Esophagus squamous epithelium (tissue), 5 donors: ENCODE data around the gene PLA2G2C. TPM values are rescaled to one million over a fixed set of nuclear protein-coding genes. Genes with fewer than 3 reads are reported as not detected.

Experiments
- DNase-seq: peaks from one replicate; lab custom pipeline; 2025; lab: John Stamatoyannopoulos, UW
- H3K27ac ChIP-seq, 4 donors: fragments of 200-600 bp; sonication (generic); one replicate each; pipeline ENCODE4 v1.5.1; 2016 to 2019; ENCODE audit warnings: mild to moderate bottlenecking in 1 of 4
- H3K27me3 ChIP-seq, 4 donors: fragments of 200-600 bp; sonication (generic); 1 replicate in 3 of 4; 2 replicates in 1 of 4; pipeline versions ENCODE4 v1.5.1 to v1.6.0; 2017 to 2021; ENCODE audit warnings: antibody characterized with exemption in 1 of 4
- H3K36me3 ChIP-seq, 3 donors: fragments of 200-600 bp; sonication (generic); one replicate each; pipeline ENCODE4 v1.5.1; 2016 to 2019
- H3K4me1 ChIP-seq, 3 donors: fragments of 200-600 bp; sonication (generic); one replicate each; pipeline ENCODE4 v1.5.1; 2017 to 2019
- H3K4me3 ChIP-seq, 4 donors: fragments of 200-600 bp; sonication (generic); 1 replicate in 3 of 4; 2 replicates in 1 of 4; pipeline ENCODE4 v1.5.1; 2016 to 2019; ENCODE audit warnings: mild to moderate bottlenecking in 2 of 4, moderate library complexity in 1 of 4
- H3K9me3 ChIP-seq, 3 donors: fragments of 200-600 bp; sonication (generic); one replicate each; pipeline ENCODE4 v1.5.1; 2016 to 2019
- CTCF ChIP-seq, 6 experiments: fragments of 450-650 bp in 4 of 6; fragments of 200-600 bp in 2 of 6; sonication (generic) in 2 of 6; IDR thresholded peaks; one replicate each; pipeline ENCODE4 v1.5.1; 2016 to 2019; ENCODE audit warnings: antibody characterized with exemption in 6 of 6, mild to moderate bottlenecking in 4 of 6, moderate library complexity in 4 of 6
- POLR2A ChIP-seq, 4 donors: fragments of 450-650 bp; IDR thresholded peaks; one replicate each; pipeline ENCODE4 v1.6.1; 2017; ENCODE audit warnings: antibody characterized with exemption in 4 of 4, mild to moderate bottlenecking in 4 of 4, moderate library complexity in 3 of 4
- WGBS, 2 donors: methylation state at CpG; one replicate each; pipeline ENCODE4 v1.1.5; 2018; 5-methylcytosine and 5-hydroxymethylcytosine counted together
- intact Hi-C: fragments of 100-400 bp; cut with DNase I; formaldehyde crosslinking; loops from one replicate; pipeline ENCODE4 v1.15.0; 2022
- total RNA-seq, 4 donors: library from RNA; depleted of rRNA; stranded (reverse); fragments of >200 nt; gene quantifications; one replicate each; pipeline ENCODE4 v1.1.0, GENCODE V29; 2016
- donor health status: DM: yes; HTN: yes; CAD: no.

PLA2G2C gene
- total RNA-seq, 4 donors from 2014 or later = 0.04 to 0.19 TPM; not detected in 2

GRCh38 chr1:20198296-20198695 lies 12.0 kb upstream of the PLA2G2C start:
- peaks cover 5 to 21% (median 7%) of the 10 kb centered on the region in 3 donors for H3K4me1 ChIP-seq
- no peak for TF ChIP-seq POLR2A (IDR thresholded peaks at IDR 0.05)
- TF ChIP-seq CTCF (IDR thresholded peaks at IDR 0.05) = no peak

GRCh38 chr1:20197329-20197791 lies 11.0 kb upstream of the PLA2G2C start:
- H3K27me3 ChIP-seq = peaks cover 0 to 41% (median 0%) of the 10 kb centered on the region in 4 donors
- H3K36me3 ChIP-seq = no peaks in the 10 kb centered on the region
- no peak for DNase-seq
- no peaks in the 10 kb centered on the region for H3K9me3 ChIP-seq
- intact Hi-C loops = loop anchor here (5.0 kb wide), 1 partner anchor 280 kb away; no protein-coding TSS in a partner anchor
- peaks cover 5 to 29% (median 7%) of the 10 kb centered on the region in 3 donors for H3K4me1 ChIP-seq
- 53 to 61% methylated on average over 6 of the region's 6 CpGs for WGBS, 2 donors
- no peak overlapping the region for H3K4me3 ChIP-seq
- TF ChIP-seq POLR2A (IDR thresholded peaks at IDR 0.05) (no peak), CTCF (IDR thresholded peaks at IDR 0.05) (no peak)
- H3K27ac ChIP-seq = no peak overlapping the region

More at GRCh38 chr1:20198296-20198695, 12.0 kb upstream of the PLA2G2C start:
- H3K4me3 ChIP-seq = no peak overlapping the region
- H3K27ac ChIP-seq = no peak overlapping the region
- H3K36me3 ChIP-seq = no peaks in the 10 kb centered on the region
- no peaks in the 10 kb centered on the region for H3K9me3 ChIP-seq
- 75 to 79% methylated on average over 1 of the region's 1 CpG for WGBS, 2 donors
- intact Hi-C loops = loop anchor here (5.0 kb wide), 1 partner anchor 281 kb away; no protein-coding TSS in a partner anchor
- DNase-seq = no peak
- peaks cover 0 to 31% (median 0%) of the 10 kb centered on the region in 4 donors for H3K27me3 ChIP-seq

- intact Hi-C loops = loop anchor here (5.0 kb wide), 1 partner anchor 278 kb away; no protein-coding TSS in a partner anchor
- Histone ChIP-seq H3K36me3 (no peaks in the 10 kb centered on the region), H3K4me1 (peaks cover 5 to 35% (median 7%) of the 10 kb centered on the region in 3 donors), H3K4me3 (no peak overlapping the region), H3K27me3 (peaks cover 0 to 56% (median 0%) of the 10 kb centered on the region in 4 donors), H3K27ac (no peak overlapping the region), H3K9me3 (no peaks in the 10 kb centered on the region)
- DNase-seq = no peak
- 50 to 63% methylated on average over 4 of the region's 4 CpGs for WGBS, 2 donors
- TF ChIP-seq CTCF (IDR thresholded peaks at IDR 0.05) (no peak), POLR2A (IDR thresholded peaks at IDR 0.05) (no peak)
These were observed 9.1 kb upstream of the PLA2G2C start for GRCh38 chr1:20195462-20195780.

GRCh38 chr1:20194757-20195461 lies 8.6 kb upstream of the PLA2G2C start:
- H3K27ac ChIP-seq = no peak overlapping the region
- peaks cover 0 to 61% (median 0%) of the 10 kb centered on the region in 4 donors for H3K27me3 ChIP-seq
- H3K4me3 ChIP-seq = peak overlapping the region in 1 of 4 donors; percentile 2
- H3K4me1 ChIP-seq = peaks cover 5 to 36% (median 7%) of the 10 kb centered on the region in 3 donors
- no peaks in the 10 kb centered on the region for H3K9me3 ChIP-seq
- TF ChIP-seq CTCF (IDR thresholded peaks at IDR 0.05) (peak; percentile 48 to 87 (median 79)), POLR2A (IDR thresholded peaks at IDR 0.05) (no peak)
- intact Hi-C loops = loop anchor here (5.0 kb wide), 1 partner anchor 278 kb away; no protein-coding TSS in a partner anchor
- H3K36me3 ChIP-seq = no peaks in the 10 kb centered on the region
- 19 to 30% methylated on average over 15 of the region's 15 CpGs for WGBS, 2 donors
- DNase-seq = no peak

GRCh38 chr1:20194224-20194623 lies 7.9 kb upstream of the PLA2G2C start:
- peaks cover 0 to 63% (median 0%) of the 10 kb centered on the region in 4 donors for H3K27me3 ChIP-seq
- WGBS, 2 donors = 38 to 58% methylated on average over 2 of the region's 2 CpGs
- no peak for DNase-seq
- no peaks in the 10 kb centered on the region for H3K9me3 ChIP-seq
- no peak for TF ChIP-seq POLR2A (IDR thresholded peaks at IDR 0.05)
- TF ChIP-seq CTCF (IDR thresholded peaks at IDR 0.05) = no peak
- intact Hi-C loops = no loop called here
- H3K4me3 ChIP-seq = no peak overlapping the region
- no peaks in the 10 kb centered on the region for H3K36me3 ChIP-seq
- H3K4me1 ChIP-seq = peaks cover 5 to 34% (median 7%) of the 10 kb centered on the region in 3 donors
- no peak overlapping the region for H3K27ac ChIP-seq
